Fibroblast of villous mesenchyme (primary cell): ENCODE results near the gene EED. TPM values are rescaled to one million over a fixed set of nuclear protein-coding genes. Genes with fewer than 3 reads are reported as not detected.
"Not testable (repeated sequence)": the region's sequence is repeated elsewhere in the genome, so short reads cannot be mapped to it uniquely, and the experiment has no call there.

ENCODE experiments used
- DNase-seq: peaks from one replicate; pipeline ENCODE4 v3.0.0-alpha.2; 2010; ENCODE audit warnings: low read depth
- H3K4me3 ChIP-seq: 2 replicates; pipeline ENCODE4 v1.5.1; 2011; ENCODE audit warnings: low read depth, mild to moderate bottlenecking, low read length
- CTCF ChIP-seq: IDR thresholded peaks from 2 replicates; pipeline ENCODE4 v1.5.1; 2012; ENCODE audit warnings: low read depth, mild to moderate bottlenecking, low read length; ENCODE audit not compliant: insufficient read depth
- total RNA-seq: library from RNA; depleted of rRNA; stranded (reverse); fragments of >200 nt; gene quantifications from 2 replicates; pipeline ENCODE4 v1.2.3, GENCODE V29; 2012

Gene EED
- total RNA-seq, 1 donor: 25.9 TPM

GRCh38 chr11:86214710-86215109, 29.8 kb upstream of the EED start:
- peak; percentile 19 for TF ChIP-seq CTCF
- no peak for DNase-seq

GRCh38 chr11:86218125-86219084, 26.1 kb upstream of the EED start:
- peak; percentile 79 for DNase-seq
- peak overlapping the region; percentile 44 for H3K4me3 ChIP-seq
- peak; percentile 96 for TF ChIP-seq CTCF

More at GRCh38 chr11:86214710-86215109, 29.8 kb upstream of the EED start:
- no peak overlapping the region for H3K4me3 ChIP-seq

- no peak for DNase-seq
- TF ChIP-seq CTCF: no peak
- no peak overlapping the region for H3K4me3 ChIP-seq
Measured at GRCh38 chr11:86219311-86220193, 25.0 kb upstream of the EED start.

GRCh38 chr11:86220653-86221052, 23.9 kb upstream of the EED start:
- no peak for DNase-seq
- no peak overlapping the region for H3K4me3 ChIP-seq
- no peak for TF ChIP-seq CTCF

GRCh38 chr11:86222081-86222480, 22.5 kb upstream of the EED start:
- no peak for DNase-seq
- TF ChIP-seq CTCF: no peak
- no peak overlapping the region for H3K4me3 ChIP-seq

- H3K4me3 ChIP-seq: not testable (repeated sequence)
Measured at GRCh38 chr11:86224575-86224974, 20.0 kb upstream of the EED start.

GRCh38 chr11:86225344-86225743, 19.2 kb upstream of the EED start:
- not testable (repeated sequence) for DNase-seq

More at GRCh38 chr11:86224575-86224974, 20.0 kb upstream of the EED start:
- not testable (repeated sequence) for DNase-seq

More at GRCh38 chr11:86225344-86225743, 19.2 kb upstream of the EED start:
- not testable (repeated sequence) for H3K4me3 ChIP-seq
